NCI-H510A (cell line): ENCODE data around the gene ZNF579.

Experiments
- DNase-seq: peaks from one replicate; lab custom pipeline; 2025; lab: John Stamatoyannopoulos, UW

The ZNF579 gene

DNA sequence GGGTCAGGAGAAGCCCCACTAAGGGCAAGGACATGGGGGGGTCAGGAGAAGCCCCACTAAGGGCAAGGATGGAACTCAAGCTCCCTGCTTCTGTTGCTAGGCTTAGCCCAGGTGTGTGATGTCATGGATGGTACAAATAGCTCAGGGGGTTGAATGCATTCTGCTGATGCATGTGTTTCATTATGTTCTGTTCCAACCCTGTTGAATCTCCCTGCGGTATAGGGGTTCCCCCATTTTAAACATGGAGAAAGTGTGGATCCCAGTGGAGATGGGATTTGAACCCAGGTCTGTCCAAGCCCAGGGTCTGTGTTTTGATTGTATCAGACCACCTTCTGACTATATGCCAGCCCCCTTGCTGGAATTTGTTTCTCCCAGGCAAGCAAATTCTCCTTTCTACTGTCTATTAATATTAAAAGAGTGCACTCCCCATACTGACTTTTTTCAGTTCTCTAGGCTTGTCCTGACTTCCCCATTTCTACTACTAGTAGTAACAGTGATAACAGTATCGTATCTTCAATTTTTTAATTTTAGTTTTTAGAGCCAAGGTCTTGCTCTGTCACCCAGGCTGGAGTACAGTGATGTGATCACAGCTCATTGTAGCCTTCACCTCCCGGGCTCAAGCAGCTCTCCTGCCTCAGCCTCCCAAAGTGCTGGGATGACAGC lies 31.5 kb upstream of the ZNF579 start:
- no peak for DNase-seq

- DNase-seq: no peak
These were observed 30.8 kb upstream of the ZNF579 start for GRCh38 chr19:55611300-55611982.

- DNase-seq: no peak
These were observed 28.7 kb upstream of the ZNF579 start for GRCh38 chr19:55609326-55609725.

- no peak for DNase-seq
These were observed 26.2 kb upstream of the ZNF579 start for GRCh38 chr19:55606817-55607216.

GRCh38 chr19:55606471-55606787 lies 25.8 kb upstream of the ZNF579 start:
- no peak for DNase-seq

DNA sequence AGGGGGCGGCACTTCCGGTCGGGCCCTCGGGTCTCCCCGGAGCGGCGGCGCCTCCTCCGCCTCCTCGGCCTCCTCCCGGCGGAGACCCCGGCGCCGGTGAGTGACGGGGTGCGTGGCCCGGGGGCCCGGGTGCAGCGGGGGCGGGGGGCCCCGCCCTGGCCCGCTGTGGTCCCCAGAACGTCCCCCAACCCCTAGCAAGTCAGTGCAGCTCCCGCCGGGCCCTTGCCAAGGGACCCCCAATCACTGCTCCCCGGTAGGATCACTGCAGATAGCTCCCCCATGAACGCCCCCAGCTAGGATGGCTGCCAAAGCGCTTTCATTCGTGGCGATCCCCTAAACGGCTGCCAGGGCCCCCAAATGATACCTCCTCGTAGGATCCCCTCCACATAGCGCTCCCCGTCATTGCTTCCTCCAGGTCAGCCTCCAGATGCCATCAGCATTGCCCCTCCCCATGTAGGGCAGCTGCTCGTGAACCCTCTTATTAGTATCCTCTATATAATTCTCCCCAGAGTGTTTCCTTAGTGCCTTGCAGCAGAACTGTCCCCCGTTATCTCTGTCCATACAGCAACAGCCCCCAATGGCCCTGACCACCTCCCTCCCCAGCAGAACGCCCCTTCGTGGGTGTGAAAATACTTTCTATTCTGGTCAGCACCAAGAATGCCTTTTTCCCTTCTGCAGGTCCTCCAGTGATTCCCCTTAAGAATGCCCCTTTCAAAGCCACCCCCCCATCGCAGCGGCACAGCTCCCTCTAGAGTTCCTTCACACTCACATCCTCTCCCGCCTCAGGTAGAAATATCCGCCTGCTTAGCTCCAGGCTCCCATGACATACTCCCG lies 25.2 kb upstream of the ZNF579 start, which contains the start of gene ZNF865:
Gene ZNF865 (plus strand): TSS at position 11 of the 834 bp plus-strand sequence. CDS start 7,972 bp downstream, outside the sequence.
- peak; percentile 59 for DNase-seq

DNA sequence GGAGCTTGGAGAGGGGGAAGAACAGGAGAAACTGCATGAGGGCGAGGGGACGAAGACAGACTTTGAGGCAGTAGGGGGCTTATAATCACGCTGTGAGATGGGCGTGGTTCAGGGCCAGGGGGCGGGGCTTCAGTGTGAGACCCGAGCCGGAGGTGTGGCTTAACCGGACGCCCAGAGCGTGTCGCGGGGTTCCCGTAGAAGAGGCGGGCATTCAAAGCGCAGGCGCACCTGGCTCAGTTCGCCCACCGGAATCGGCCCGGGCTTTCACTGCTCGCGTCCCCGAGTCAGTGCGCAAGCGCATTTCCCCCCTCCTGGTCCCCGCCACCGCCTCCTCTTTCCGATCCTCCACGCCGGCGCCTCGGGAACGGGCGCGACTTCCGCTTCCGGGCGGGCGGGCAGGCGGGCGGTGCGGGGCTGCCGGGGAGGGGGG lies 24.6 kb upstream of the ZNF579 start:
- peak; percentile 95 for DNase-seq

GRCh38 chr19:55603581-55604292 lies 23.1 kb upstream of the ZNF579 start:
- no peak for DNase-seq

DNA sequence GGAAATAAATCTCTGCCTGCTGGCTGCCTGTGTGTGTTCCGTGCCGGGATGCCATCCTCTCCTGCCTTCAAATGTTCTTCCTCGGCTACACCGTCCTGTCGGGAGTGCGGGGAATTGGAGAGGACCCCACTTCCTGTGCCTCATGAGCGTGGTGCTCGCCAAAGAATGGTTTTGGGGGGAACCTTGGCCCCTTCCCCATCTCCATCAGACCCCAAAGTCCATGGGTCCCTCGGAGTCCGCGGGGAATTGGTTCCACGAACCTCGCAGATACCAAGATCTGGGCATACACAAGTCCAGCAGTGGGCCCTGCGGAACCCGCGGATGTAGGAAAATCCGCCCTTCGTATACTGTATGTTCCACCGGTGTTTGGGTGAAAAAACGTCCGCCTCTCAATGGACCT lies 22.5 kb upstream of the ZNF579 start:
- no peak for DNase-seq

DNA sequence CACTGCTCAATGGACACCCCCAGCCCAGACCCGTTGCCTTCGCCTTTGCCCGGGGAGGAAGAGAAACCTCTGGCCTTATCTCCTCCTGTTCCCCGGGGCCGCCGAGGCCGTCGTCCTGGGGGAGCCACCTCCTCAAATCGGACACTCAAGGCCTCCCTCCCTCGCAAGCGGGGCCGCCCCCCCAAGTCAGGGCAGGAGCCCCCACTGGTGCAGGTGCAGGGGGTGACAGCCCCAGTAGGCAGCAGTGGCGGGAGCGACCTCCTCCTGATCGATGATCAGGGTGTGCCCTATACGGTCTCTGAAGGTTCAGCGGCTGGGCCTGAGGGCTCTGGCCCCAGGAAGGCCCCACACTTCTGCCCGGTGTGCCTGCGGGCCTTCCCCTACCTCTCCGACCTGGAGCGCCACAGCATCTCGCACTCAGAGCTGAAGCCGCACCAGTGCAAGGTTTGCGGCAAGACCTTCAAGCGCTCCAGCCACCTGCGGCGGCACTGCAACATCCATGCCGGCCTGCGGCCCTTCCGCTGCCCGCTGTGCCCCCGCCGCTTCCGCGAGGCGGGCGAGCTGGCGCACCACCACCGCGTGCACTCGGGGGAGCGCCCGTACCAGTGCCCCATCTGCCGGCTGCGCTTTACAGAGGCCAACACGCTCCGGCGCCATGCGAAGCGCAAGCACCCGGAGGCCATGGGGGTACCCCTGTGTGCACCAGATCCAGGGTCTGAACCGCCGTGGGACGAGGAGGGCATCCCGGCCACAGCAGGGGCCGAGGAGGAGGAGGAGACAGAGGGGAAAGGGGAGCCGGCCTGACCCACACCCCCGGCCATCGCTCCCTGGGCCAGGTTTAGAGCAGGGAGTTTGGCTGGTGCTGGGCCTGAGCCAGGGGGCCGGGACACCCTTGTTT lies 21.7 kb upstream of the ZNF579 start:
- no peak for DNase-seq

- no peak for DNase-seq
These were observed 20.4 kb upstream of the ZNF579 start for GRCh38 chr19:55601084-55601483.

DNA sequence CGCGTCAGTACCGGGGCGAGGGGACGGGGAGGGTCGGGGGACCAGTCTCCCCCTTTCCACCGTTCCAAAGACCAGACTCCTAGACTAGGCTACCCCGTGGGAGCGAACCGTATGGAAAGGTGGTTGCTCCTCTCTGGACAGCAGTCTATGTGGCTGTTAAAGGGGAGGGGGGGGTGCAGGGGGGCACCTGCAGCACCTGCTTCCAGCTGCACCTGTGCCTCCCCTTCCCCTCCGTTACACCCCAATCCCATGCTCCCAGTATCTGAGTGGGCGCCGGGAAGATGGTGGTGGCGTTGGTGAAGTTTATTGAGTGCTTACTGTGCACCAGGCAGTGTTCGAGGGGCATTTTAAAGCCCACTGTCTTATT lies 20.0 kb upstream of the ZNF579 start:
- DNase-seq: no peak

GRCh38 chr19:55599842-55600661 lies 19.4 kb upstream of the ZNF579 start, which contains the start of gene ZNF524:
TSS of gene ZNF524 (plus strand) at chr19:55600288. CDS start at chr19:55602113, 1,825 bp downstream.
- peak; percentile 87 for DNase-seq

- DNase-seq: peak; percentile 97
These were observed 18.8 kb upstream of the ZNF579 start, which contains the start of gene FIZ1 for GRCh38 chr19:55599468-55599841. TSS of gene FIZ1 (minus strand) at chr19:55599517. CDS start at chr19:55597865, 1,652 bp downstream.

DNA sequence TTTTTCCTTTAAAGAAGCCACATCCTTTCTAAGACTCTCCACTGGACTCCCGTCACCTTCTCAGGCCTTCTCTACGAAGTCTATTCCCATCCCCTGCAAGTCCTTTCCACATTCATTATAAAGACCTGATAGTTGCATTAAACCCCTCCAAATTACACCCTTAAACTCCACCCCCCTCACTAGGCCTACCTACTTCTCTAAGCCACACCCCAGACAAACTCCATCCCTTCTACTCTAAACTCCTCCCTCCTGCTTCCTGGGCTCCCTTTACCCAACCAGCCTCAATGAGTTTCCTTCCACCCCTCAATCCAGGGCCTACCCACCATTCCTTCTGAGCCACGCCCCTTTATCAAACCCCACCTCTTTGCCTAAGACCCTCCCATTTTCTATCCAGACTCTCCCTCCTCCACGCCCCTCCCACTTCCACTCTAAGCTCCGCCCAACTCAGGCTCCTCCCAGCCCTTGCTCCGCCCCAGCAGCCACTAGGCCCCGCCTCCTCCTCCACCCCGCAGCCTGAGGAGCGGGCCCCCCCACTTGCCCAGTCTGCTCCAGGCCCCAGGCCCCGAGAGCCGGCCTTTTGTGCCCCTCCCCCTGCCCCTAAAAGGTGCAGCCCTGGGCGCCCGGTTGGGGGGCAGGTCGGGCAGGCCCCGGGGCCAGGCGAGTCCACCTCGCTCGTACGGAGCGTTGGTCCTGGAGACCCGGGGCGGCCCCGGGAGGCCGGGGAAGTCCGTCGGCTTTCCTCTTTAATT lies 18.2 kb upstream of the ZNF579 start:
- peak; percentile 66 for DNase-seq

DNA sequence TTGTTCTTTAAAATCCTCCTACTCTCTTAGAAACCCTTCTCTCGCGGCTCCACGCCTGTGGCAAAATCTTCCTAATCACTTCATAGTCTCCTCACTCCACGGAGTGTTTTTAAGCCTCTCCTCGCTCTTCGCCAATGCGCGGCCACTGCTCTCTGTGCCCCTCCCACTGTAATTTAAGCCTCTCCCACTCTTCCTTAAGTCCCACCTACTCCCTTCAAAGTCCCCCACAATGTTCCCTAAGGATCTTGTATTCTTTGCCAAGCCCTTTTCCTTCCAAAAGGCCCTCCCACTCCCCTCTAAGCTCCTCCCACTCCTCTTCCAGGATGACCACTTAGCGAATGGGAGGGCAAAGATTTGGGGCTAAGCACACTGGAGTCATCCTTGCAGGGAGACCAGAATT lies 17.4 kb upstream of the ZNF579 start:
- no peak for DNase-seq

- no peak for DNase-seq
These were observed 16.9 kb upstream of the ZNF579 start for GRCh38 chr19:55597501-55597921.

- no peak for DNase-seq
These were observed 15.7 kb upstream of the ZNF579 start for GRCh38 chr19:55596304-55596703.

DNA sequence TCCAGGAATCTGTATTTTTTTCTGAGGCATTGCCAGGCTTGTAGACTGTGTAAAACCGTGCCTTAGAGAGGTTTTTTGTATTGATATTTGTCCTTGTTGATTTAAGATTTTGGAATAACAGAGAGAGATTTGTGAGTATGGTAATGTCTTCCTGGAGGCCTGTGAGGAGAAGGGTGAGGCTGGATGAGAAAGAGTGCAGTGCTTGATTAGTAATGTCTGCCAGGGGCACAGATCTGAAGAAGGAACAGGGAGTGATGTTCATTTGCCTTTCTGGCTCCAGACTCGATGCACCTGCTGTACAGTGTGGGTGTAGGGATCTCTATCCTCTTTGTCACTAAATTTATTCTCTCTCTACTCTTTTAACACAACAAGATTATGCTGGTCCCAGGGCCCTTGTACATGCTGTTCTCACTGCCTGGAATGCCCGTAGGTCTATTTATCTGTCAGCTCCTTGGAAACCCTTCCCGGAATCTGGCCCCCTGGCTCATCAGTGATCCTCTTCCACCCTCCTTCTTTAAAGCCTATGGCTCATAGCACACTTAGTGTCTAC lies 14.4 kb upstream of the ZNF579 start:
- no peak for DNase-seq
